ENCODE results near the gene ABL2. TPM values are rescaled to one million over a fixed set of nuclear protein-coding genes. Genes with fewer than 3 reads are reported as not detected.

The ABL2 gene
- total and polyA plus RNA-seq, 2 donors (not counting 1 experiment from before 2014, with no cell fraction given) = 2.6 to 20.0 TPM

DNA sequence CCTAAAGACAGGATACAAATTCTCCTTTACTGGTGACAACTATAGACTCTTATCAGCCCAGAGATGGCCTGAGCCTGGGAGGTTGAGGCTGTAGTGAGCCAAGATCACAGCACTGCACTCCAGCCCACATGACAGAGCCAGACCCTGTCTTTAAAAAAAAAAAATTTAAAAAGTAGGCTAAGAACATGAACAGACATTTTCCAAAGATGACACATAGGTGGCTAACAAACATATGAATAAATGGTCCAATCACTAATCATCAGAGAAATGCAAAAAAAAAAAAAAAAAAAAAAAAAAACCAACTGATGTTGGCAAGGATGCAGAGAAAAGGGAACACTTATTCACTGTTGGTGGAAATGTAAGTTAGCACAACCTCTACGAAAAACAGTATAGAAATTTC lies 82.6 kb downstream of the ABL2 start:
- Histone ChIP-seq H3K9ac (ENCODE audit: low read length) (no peak overlapping the region), H3K36me3 (replicated peaks in 1 of 2; ENCODE audit: control extremely low read depth in 1 of 2, control insufficient read depth in 1 of 2, extremely low read depth in 1 of 2, insufficient read depth in 2 of 2, low read length in 1 of 2) (peaks cover 0 to 4% of the 10 kb centered on the region in 2 experiments), H3K27me3 (replicated peaks in 1 of 4; ENCODE audit: control extremely low read depth in 1 of 4, control insufficient read depth in 3 of 4, insufficient read depth in 4 of 4, low read length in 3 of 4) (no peaks in the 10 kb centered on the region), H3K27ac (ENCODE audit: low read length in 2 of 2) (no peak overlapping the region), H3K9me3 (ENCODE audit: control extremely low read depth in 1 of 3, control insufficient read depth in 2 of 3, insufficient read depth in 1 of 3, low read length in 2 of 3) (peaks cover 0 to 5% (median 0%) of the 10 kb centered on the region in 3 donors), H3K79me2 (ENCODE audit: control insufficient read depth, insufficient read depth, low read length) (peaks cover 7% of the 10 kb centered on the region), H3K4me2 (replicated peaks; ENCODE audit: low read depth, low read length, poor library complexity, severe bottlenecking) (no peak overlapping the region), H3K4me1 (ENCODE audit: control insufficient read depth in 2 of 2, insufficient read depth in 2 of 2, low read length in 2 of 2) (peaks cover 6 to 10% of the 10 kb centered on the region in 2 donors), H4K20me1 (ENCODE audit: control insufficient read depth, insufficient read depth, low read length, poor library complexity, severe bottlenecking) (no peaks in the 10 kb centered on the region), H3K4me3 (ENCODE audit: control extremely low read depth in 1 of 5, extremely low read depth in 1 of 5, insufficient read depth in 1 of 5, low read depth in 2 of 5, low read length in 4 of 5) (no peak overlapping the region), H2AFZ (ENCODE audit: insufficient read depth, low read depth, low read length, poor library complexity, severe bottlenecking) (no peak overlapping the region)
- Mint-ChIP-seq H3K27ac (no peak overlapping the region), H3K27me3 (no peaks in the 10 kb centered on the region), H3K4me1 (peaks cover 14% of the 10 kb centered on the region), H3K4me3 (no peak overlapping the region), H3K9me3 (ENCODE audit: insufficient read depth) (peaks cover 4% of the 10 kb centered on the region)
- ATAC-seq (ENCODE audit: low read depth) (no peak), DNase-seq (no peak)
- no CpG with 5 or more reads among the region's 1 CpG for WGBS (ENCODE audit: insufficient coverage)
- intact Hi-C loops (cut with micrococcal nuclease) = no loop called here
- TF ChIP-seq, protein P1, sequence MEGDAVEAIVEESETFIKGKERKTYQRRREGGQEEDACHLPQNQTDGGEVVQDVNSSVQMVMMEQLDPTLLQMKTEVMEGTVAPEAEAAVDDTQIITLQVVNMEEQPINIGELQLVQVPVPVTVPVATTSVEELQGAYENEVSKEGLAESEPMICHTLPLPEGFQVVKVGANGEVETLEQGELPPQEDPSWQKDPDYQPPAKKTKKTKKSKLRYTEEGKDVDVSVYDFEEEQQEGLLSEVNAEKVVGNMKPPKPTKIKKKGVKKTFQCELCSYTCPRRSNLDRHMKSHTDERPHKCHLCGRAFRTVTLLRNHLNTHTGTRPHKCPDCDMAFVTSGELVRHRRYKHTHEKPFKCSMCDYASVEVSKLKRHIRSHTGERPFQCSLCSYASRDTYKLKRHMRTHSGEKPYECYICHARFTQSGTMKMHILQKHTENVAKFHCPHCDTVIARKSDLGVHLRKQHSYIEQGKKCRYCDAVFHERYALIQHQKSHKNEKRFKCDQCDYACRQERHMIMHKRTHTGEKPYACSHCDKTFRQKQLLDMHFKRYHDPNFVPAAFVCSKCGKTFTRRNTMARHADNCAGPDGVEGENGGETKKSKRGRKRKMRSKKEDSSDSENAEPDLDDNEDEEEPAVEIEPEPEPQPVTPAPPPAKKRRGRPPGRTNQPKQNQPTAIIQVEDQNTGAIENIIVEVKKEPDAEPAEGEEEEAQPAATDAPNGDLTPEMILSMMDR (IDR thresholded peaks at IDR 0.05) = no peak
- no peak for TF ChIP-seq EZH2 (IDR thresholded peaks at IDR 0.05; ENCODE audit: borderline replicate concordance, insufficient read depth, low read depth, low read length, poor library complexity, severe bottlenecking)
- ChIA-PET CTCF (no interaction called here), POLR2A (no interaction called here)

DNA sequence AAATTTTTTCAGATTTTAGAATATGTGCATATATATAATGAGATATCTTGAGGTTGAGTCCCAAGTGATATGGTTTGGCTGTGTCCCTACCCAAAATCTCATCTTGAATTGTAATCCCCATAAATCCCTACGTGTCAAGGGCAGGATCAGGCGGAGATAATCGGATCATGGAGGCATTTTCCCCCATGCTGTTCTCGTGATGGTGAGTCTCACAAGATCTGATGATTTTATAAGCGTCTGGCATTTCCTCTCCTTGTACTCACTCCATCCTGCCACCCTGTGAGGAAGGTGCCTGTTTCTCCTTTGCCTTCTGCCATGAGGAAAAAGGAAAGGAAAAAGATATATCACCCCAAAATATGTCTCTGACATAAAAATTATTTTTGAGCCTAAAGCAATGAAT lies 83.0 kb downstream of the ABL2 start:
- peaks cover 0 to 5% (median 0%) of the 10 kb centered on the region in 3 donors for H3K9me3 ChIP-seq (ENCODE audit: control extremely low read depth in 1 of 3, control insufficient read depth in 2 of 3, insufficient read depth in 1 of 3, low read length in 2 of 3)
- CTCF ChIA-PET = no interaction called here
- peaks cover 5% of the 10 kb centered on the region for H3K79me2 ChIP-seq (ENCODE audit: control insufficient read depth, insufficient read depth, low read length)

More for the DNA sequence above, 83.0 kb downstream of the ABL2 start:
- Histone ChIP-seq H3K4me1 (ENCODE audit: control insufficient read depth in 2 of 2, insufficient read depth in 2 of 2, low read length in 2 of 2) (peaks cover 5 to 11% of the 10 kb centered on the region in 2 donors), H3K27me3 (replicated peaks in 1 of 4; ENCODE audit: control extremely low read depth in 1 of 4, control insufficient read depth in 3 of 4, insufficient read depth in 4 of 4, low read length in 3 of 4) (no peaks in the 10 kb centered on the region), H3K27ac (ENCODE audit: low read length in 2 of 2) (no peak overlapping the region), H2AFZ (ENCODE audit: insufficient read depth, low read depth, low read length, poor library complexity, severe bottlenecking) (no peak overlapping the region), H3K36me3 (replicated peaks in 1 of 2; ENCODE audit: control extremely low read depth in 1 of 2, control insufficient read depth in 1 of 2, extremely low read depth in 1 of 2, insufficient read depth in 2 of 2, low read length in 1 of 2) (peaks cover 0 to 4% of the 10 kb centered on the region in 2 experiments), H3K9ac (ENCODE audit: low read length) (no peak overlapping the region), H3K4me2 (replicated peaks; ENCODE audit: low read depth, low read length, poor library complexity, severe bottlenecking) (no peak overlapping the region), H4K20me1 (ENCODE audit: control insufficient read depth, insufficient read depth, low read length, poor library complexity, severe bottlenecking) (no peaks in the 10 kb centered on the region), H3K4me3 (ENCODE audit: control extremely low read depth in 1 of 5, extremely low read depth in 1 of 5, insufficient read depth in 1 of 5, low read depth in 2 of 5, low read length in 4 of 5) (no peak overlapping the region)
- H3K4me1 Mint-ChIP-seq = peaks cover 16% of the 10 kb centered on the region
- intact Hi-C loops (cut with micrococcal nuclease) = no loop called here
- DNase-seq (no peak), ATAC-seq (ENCODE audit: low read depth) (no peak)
- H3K27me3 Mint-ChIP-seq = no peaks in the 10 kb centered on the region
- peaks cover 4% of the 10 kb centered on the region for H3K9me3 Mint-ChIP-seq (ENCODE audit: insufficient read depth)
- no peak overlapping the region for H3K27ac Mint-ChIP-seq
- TF ChIP-seq, protein P1 (IDR thresholded peaks at IDR 0.05) = no peak
- no peak for TF ChIP-seq EZH2 (IDR thresholded peaks at IDR 0.05; ENCODE audit: borderline replicate concordance, insufficient read depth, low read depth, low read length, poor library complexity, severe bottlenecking)
- H3K4me3 Mint-ChIP-seq = no peak overlapping the region
- POLR2A ChIA-PET = no interaction called here
- 90% methylated on average over 4 of the region's 5 CpGs for WGBS (ENCODE audit: insufficient coverage)

All from B cell (primary cell).